ENCODE measurements around the gene MAN2B2.

- TF ChIP-seq, protein P1, sequence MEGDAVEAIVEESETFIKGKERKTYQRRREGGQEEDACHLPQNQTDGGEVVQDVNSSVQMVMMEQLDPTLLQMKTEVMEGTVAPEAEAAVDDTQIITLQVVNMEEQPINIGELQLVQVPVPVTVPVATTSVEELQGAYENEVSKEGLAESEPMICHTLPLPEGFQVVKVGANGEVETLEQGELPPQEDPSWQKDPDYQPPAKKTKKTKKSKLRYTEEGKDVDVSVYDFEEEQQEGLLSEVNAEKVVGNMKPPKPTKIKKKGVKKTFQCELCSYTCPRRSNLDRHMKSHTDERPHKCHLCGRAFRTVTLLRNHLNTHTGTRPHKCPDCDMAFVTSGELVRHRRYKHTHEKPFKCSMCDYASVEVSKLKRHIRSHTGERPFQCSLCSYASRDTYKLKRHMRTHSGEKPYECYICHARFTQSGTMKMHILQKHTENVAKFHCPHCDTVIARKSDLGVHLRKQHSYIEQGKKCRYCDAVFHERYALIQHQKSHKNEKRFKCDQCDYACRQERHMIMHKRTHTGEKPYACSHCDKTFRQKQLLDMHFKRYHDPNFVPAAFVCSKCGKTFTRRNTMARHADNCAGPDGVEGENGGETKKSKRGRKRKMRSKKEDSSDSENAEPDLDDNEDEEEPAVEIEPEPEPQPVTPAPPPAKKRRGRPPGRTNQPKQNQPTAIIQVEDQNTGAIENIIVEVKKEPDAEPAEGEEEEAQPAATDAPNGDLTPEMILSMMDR (IDR thresholded peaks at IDR 0.05; ENCODE audit: insufficient read depth, low read depth, low read length), result no peak
- no peak for TF ChIP-seq EZH2 (IDR thresholded peaks at IDR 0.05; ENCODE audit: insufficient read depth, low read length)
Observed at GRCh38 chr4:6549445-6549844, 25.5 kb upstream of the MAN2B2 start.

All from astrocyte (in vitro differentiated cells and primary cell).